Hematopoietic multipotent progenitor cell (in vitro differentiated cells): ENCODE data around the gene NDUFS5. TPM values are rescaled to one million over a fixed set of nuclear protein-coding genes. Genes with fewer than 3 reads are reported as not detected.
"Not testable (repeated sequence)": the region's sequence is repeated elsewhere in the genome, so short reads cannot be mapped to it uniquely, and the experiment has no call there.

Experiments used
- DNase-seq, 3 donors: peaks; one replicate each; pipeline ENCODE4 v3.0.0-alpha.2; 2011 to 2015; ENCODE audit warnings: low read depth in 2 of 3, low spot score in 2 of 3
- total RNA-seq: library from RNA; depleted of rRNA; stranded (reverse); fragments of >200 nt; gene quantifications from one replicate; pipeline ENCODE4 v1.2.3, GENCODE V29; 2012

NDUFS5 gene
- total RNA-seq, 1 donor, result 118 TPM

- DNase-seq, result no peak
Observed at GRCh38 chr1:39061951-39062350, 35.8 kb downstream of the NDUFS5 start.

- no peak for DNase-seq
Observed at GRCh38 chr1:39063191-39063590, 37.0 kb downstream of the NDUFS5 start.

GRCh38 chr1:39063775-39064174, 37.6 kb downstream of the NDUFS5 start:
- no peak for DNase-seq

GRCh38 chr1:39065542-39065941, 39.4 kb downstream of the NDUFS5 start:
- no peak for DNase-seq

- DNase-seq, result not testable (repeated sequence)
Observed at GRCh38 chr1:39068227-39068626, 42.1 kb downstream of the NDUFS5 start.

- not testable (repeated sequence) for DNase-seq
Observed at GRCh38 chr1:39071557-39071956, 45.4 kb downstream of the NDUFS5 start.

GRCh38 chr1:39076127-39076798, 50.1 kb downstream of the NDUFS5 start:
- DNase-seq, result no peak

- DNase-seq, result no peak
Observed at GRCh38 chr1:39076799-39077148, 50.6 kb downstream of the NDUFS5 start.

- DNase-seq, result no peak
Observed at GRCh38 chr1:39080269-39080826, 54.2 kb downstream of the NDUFS5 start.

- no peak for DNase-seq
Observed at GRCh38 chr1:39080831-39081270, 54.7 kb downstream of the NDUFS5 start.

- DNase-seq, result peak in 1 of 3 donors; percentile 41
Observed at GRCh38 chr1:39081271-39082009, 55.3 kb downstream of the NDUFS5 start.

- no peak for DNase-seq
Observed at GRCh38 chr1:39082010-39082799, 56.1 kb downstream of the NDUFS5 start.

GRCh38 chr1:39082811-39083576, 56.8 kb downstream of the NDUFS5 start:
- no peak for DNase-seq

GRCh38 chr1:39084191-39084590, 58.0 kb downstream of the NDUFS5 start:
- no peak for DNase-seq

Other genes starting within 250 kb of the NDUFS5 start
- 5.4 TPM for gene RRAGC, start 166.6 kb upstream of the NDUFS5 start, total RNA-seq
- gene MYCBP, start 153.0 kb upstream of the NDUFS5 start, total RNA-seq, result 8.6 TPM
- gene GJA9, start 144.8 kb upstream of the NDUFS5 start, total RNA-seq, result not detected
- gene RHBDL2, start 84.5 kb upstream of the NDUFS5 start, total RNA-seq, result under 0.01 TPM
- gene AKIRIN1, start 35.1 kb upstream of the NDUFS5 start, total RNA-seq, result 24.2 TPM
- gene MACF1, start 178.3 kb downstream of the NDUFS5 start, total RNA-seq, result 352 TPM